GM12801 (cell line): Measurements from ENCODE around the gene C5.

ENCODE experiments used
- TF ChIP-seq, protein P1 (sequence below): IDR thresholded peaks from one replicate; pipeline ENCODE4 v1.5.1; 2011; ENCODE audit warnings: control low read depth; ENCODE audit not compliant: insufficient read length; ENCODE audit errors: extremely low read depth

Gene C5

DNA sequence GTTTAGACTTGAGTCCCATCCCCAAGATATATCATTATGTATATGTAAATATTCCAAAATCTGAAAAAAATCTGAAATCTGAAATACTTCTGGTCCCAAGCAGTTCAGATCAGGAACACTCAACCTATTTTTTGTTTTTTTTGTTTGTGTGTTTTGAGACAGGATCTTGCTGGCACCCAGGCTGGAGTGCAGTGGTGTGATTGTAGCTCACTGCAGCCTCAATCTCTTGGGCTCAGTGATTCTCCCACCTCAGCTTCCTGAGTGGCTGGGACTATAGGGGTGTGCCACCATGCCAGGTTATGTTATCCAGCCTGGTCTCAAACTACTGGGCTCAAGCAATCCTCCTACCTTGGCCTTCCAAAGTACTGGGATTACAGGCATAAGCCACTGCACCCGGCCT, 72.8 kb downstream of the C5 start:
- TF ChIP-seq, protein P1, sequence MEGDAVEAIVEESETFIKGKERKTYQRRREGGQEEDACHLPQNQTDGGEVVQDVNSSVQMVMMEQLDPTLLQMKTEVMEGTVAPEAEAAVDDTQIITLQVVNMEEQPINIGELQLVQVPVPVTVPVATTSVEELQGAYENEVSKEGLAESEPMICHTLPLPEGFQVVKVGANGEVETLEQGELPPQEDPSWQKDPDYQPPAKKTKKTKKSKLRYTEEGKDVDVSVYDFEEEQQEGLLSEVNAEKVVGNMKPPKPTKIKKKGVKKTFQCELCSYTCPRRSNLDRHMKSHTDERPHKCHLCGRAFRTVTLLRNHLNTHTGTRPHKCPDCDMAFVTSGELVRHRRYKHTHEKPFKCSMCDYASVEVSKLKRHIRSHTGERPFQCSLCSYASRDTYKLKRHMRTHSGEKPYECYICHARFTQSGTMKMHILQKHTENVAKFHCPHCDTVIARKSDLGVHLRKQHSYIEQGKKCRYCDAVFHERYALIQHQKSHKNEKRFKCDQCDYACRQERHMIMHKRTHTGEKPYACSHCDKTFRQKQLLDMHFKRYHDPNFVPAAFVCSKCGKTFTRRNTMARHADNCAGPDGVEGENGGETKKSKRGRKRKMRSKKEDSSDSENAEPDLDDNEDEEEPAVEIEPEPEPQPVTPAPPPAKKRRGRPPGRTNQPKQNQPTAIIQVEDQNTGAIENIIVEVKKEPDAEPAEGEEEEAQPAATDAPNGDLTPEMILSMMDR: no peak

DNA sequence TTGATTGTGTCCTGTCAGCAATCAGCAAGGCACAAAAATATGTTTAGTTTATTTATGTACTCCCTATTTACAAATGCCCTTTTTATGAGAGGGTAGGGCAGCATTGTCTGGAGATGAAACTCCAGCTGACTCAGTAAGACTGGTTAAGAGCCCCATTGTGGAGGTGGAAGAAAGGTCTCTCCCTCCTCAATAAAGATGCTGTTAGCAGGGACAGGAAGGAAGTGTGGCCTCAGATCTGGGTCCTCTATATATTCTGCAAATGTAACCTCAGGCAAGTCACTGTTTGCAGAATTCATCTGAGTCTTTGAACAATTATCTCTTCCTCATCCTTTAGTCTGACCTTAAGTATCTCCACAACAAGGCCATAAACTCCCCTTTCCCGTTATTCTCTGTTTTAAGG, 75.2 kb downstream of the C5 start:
- TF ChIP-seq, protein P1: no peak

DNA sequence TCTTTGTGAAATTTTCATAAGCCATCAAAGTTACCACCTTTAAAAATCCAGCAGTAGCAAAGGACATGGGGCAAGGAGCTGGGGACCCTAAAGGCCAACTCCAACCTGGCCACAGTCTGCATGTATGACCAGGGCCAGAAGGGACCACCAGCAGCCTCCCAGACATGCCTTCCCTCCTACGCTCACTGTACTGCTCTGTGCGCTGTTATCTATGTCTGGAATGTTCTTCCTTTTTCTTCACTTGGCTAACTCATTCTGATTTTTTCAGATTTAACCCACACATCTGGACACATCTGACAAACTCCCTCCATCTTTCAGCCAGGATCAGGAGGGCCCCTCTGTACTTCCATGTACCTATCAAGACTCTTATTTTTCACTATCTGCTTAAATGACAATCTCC, 75.9 kb downstream of the C5 start:
- TF ChIP-seq, protein P1: no peak

DNA sequence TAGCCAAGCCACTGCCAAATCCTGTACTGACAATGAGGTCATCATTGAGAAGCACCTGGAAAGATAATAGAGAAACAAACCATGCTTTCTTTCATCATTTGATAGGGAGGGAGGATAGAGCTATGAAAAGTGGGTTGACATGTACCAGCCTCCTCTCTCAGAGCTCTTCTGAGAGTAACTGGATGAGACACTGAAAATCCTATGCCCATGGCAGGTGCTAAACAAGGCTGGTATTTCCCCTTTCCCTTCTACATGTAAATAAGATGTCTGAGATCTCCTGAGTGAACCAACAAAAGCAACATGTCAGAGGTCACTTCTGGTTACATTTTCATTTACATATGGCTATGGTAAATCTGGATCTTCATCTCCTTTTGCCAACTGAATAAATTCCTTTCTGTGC, 78.1 kb downstream of the C5 start:
- TF ChIP-seq, protein P1: no peak

DNA sequence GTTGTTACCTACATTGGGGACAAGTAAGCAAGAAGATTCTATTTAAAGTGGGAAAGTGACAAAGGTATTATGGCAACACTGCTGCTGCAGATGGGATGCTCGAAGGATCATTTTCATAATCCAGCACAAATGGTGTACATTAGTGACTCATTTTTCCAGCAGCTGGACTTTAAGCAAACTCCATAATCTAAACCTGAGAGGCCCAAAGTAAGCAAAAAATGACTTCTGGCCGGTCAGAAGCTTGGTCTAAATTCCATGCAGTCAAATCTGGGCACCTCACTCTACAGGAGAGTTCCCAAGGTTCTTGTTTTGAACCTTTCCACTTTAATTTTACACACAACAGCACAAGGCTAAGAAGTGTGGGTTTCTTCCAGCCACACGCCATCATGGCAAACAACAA, 79.8 kb downstream of the C5 start:
- TF ChIP-seq, protein P1: no peak

DNA sequence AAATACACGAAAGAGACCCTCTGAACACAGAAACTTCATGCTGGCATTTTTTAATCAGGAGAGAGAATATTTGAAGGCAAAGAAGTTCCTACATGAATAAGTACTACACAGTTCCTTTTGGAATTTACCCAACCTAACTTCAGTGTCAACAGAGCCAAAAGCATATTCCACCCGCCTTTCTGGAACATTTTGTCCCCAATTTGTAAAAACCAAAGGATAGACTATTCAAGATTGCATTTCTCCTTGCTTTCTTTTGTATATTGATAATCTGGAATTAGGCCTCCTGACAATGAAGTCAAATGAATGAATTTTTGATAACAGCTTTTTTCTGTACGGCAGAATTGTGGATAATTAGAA, 84.1 kb downstream of the C5 start:
- TF ChIP-seq, protein P1: no peak

- TF ChIP-seq, protein P1: no peak
Observed at GRCh38 chr9:120965344-120966012, 84.6 kb downstream of the C5 start.
